Glutamatergic neuron (in vitro differentiated cells): ENCODE data around the gene INTS11. TPM values are rescaled to one million over a fixed set of nuclear protein-coding genes. Genes with fewer than 3 reads are reported as not detected.

ENCODE experiments used
- DNase-seq: peaks from one replicate; pipeline ENCODE4 v3.0.0; 2022
- H3K27ac Mint-ChIP-seq: one replicate; pipeline ENCODE4 v1.8.0; 2020; ENCODE audit warnings: mild to moderate bottlenecking, mixed read lengths, inconsistent platforms; ENCODE audit not compliant: unreplicated experiment
- H3K27me3 Mint-ChIP-seq: one replicate; pipeline ENCODE4 v1.8.0; 2020; ENCODE audit warnings: mild to moderate bottlenecking, moderate library complexity, mixed read lengths, inconsistent platforms; ENCODE audit not compliant: unreplicated experiment
- H3K36me3 Mint-ChIP-seq: one replicate; pipeline ENCODE4 v1.8.0; 2020; ENCODE audit warnings: mild to moderate bottlenecking, mixed read lengths, inconsistent platforms; ENCODE audit not compliant: unreplicated experiment
- H3K4me1 Mint-ChIP-seq: one replicate; pipeline ENCODE4 v1.8.0; 2020; ENCODE audit warnings: mild to moderate bottlenecking, low read depth, mixed read lengths, inconsistent platforms; ENCODE audit not compliant: unreplicated experiment
- H3K4me3 Mint-ChIP-seq: one replicate; pipeline ENCODE4 v1.8.0; 2020; ENCODE audit warnings: mild to moderate bottlenecking, mixed read lengths, inconsistent platforms; ENCODE audit not compliant: unreplicated experiment
- H3K9me3 Mint-ChIP-seq: one replicate; pipeline ENCODE4 v1.8.0; 2020; ENCODE audit warnings: mild to moderate bottlenecking, moderate library complexity, mixed read lengths, inconsistent platforms; ENCODE audit not compliant: unreplicated experiment
- CTCF ChIP-seq: fragments of 200-600 bp; sonication (generic); IDR thresholded peaks from one replicate; pipeline ENCODE4 v1.5.0; 2021; ENCODE audit not compliant: partially characterized antibody, unreplicated experiment
- total RNA-seq: library from RNA; stranded (reverse); fragmentation: NEBNext Ultra II Directional; extraction: Animal tissue kit (Norgen Biotek cat#: 25700); gene quantifications from one replicate; pipeline ENCODE4 v1.2.1, GENCODE V29; 2021; ENCODE audit not compliant: unreplicated experiment

Gene INTS11
- total RNA-seq, 1 donor from 2014 or later = 147 TPM

GRCh38 chr1:1332031-1332755 lies 7.7 kb upstream of the INTS11 start:
- H3K4me1 Mint-ChIP-seq = peaks cover 5% of the 10 kb centered on the region
- H3K4me3 Mint-ChIP-seq = no peak overlapping the region
- H3K36me3 Mint-ChIP-seq = no peaks in the 10 kb centered on the region
- H3K27ac Mint-ChIP-seq = no peak overlapping the region
- no peak for DNase-seq
- H3K27me3 Mint-ChIP-seq = peaks cover 10% of the 10 kb centered on the region
- TF ChIP-seq CTCF = no peak
- peaks cover 15% of the 10 kb centered on the region for H3K9me3 Mint-ChIP-seq

- Mint-ChIP-seq H3K4me1 (peaks cover 5% of the 10 kb centered on the region), H3K9me3 (peaks cover 15% of the 10 kb centered on the region), H3K27me3 (peaks cover 10% of the 10 kb centered on the region), H3K27ac (peak within 1 kb of the TSS; percentile 85), H3K4me3 (no peak within 1 kb of the TSS), H3K36me3 (no peaks in the 10 kb centered on the region)
- no peak for DNase-seq
- no peak for TF ChIP-seq CTCF
Measured at GRCh38 chr1:1331068-1331965, 6.9 kb upstream of the INTS11 start, which contains the start of gene TAS1R3. TAS1R3 (plus strand) TSS chr1:1331280; CDS start chr1:1331346, 66 bp downstream.

GRCh38 chr1:1330366-1331067 lies 6.1 kb upstream of the INTS11 start:
- Mint-ChIP-seq H3K27ac (no peak overlapping the region), H3K4me1 (peaks cover 5% of the 10 kb centered on the region), H3K9me3 (peaks cover 15% of the 10 kb centered on the region), H3K27me3 (peaks cover 12% of the 10 kb centered on the region), H3K36me3 (no peaks in the 10 kb centered on the region), H3K4me3 (no peak overlapping the region)
- no peak for TF ChIP-seq CTCF
- no peak for DNase-seq

- Mint-ChIP-seq H3K4me3 (peak overlapping the region; percentile 73), H3K4me1 (peaks cover 5% of the 10 kb centered on the region), H3K27ac (peak overlapping the region; percentile 85), H3K27me3 (peaks cover 12% of the 10 kb centered on the region), H3K36me3 (no peaks in the 10 kb centered on the region), H3K9me3 (peaks cover 15% of the 10 kb centered on the region)
- no peak for TF ChIP-seq CTCF
- no peak for DNase-seq
Measured at GRCh38 chr1:1329304-1330210, 5.1 kb upstream of the INTS11 start.
